ENCODE measurements around the gene ARID1A. TPM values are rescaled to one million over a fixed set of nuclear protein-coding genes. Genes with fewer than 3 reads are reported as not detected.
"Not testable (repeated sequence)": the region's sequence is repeated elsewhere in the genome, so short reads cannot be mapped to it uniquely, and the experiment has no call there.

The ARID1A gene
- total RNA-seq, 2 experiments from 2014 or later: 122 to 123 TPM

GRCh38 chr1:26717017-26717491 lies 21.2 kb downstream of the ARID1A start:
- Mint-ChIP-seq H3K36me3 (ENCODE audit: low read depth) (peaks cover 73% of the 10 kb centered on the region), H3K27me3 (ENCODE audit: low read depth) (no peaks in the 10 kb centered on the region), H3K9me3 (ENCODE audit: insufficient read depth) (no peaks in the 10 kb centered on the region), H3K27ac (no peak overlapping the region), H3K4me1 (ENCODE audit: low read depth) (peaks cover 84% of the 10 kb centered on the region), H3K4me3 (no peak overlapping the region)
- ChIA-PET POLR2A (interaction anchor here (0.8 to 1.6 kb wide), 2 partner anchors 16 to 19 kb away, joined by 3 to 6 read pairs; no protein-coding TSS in a partner anchor), CTCF (interaction anchor here (1.1 to 2.1 kb wide), 2 partner anchors 27 to 115 kb away, joined by 3 to 5 read pairs; no protein-coding TSS in a partner anchor)
- ATAC-seq: no peak
- DNase-seq: no peak

GRCh38 chr1:26719205-26719604 lies 23.4 kb downstream of the ARID1A start:
- Mint-ChIP-seq H3K27ac (no peak overlapping the region), H3K4me3 (no peak overlapping the region), H3K27me3 (ENCODE audit: low read depth) (no peaks in the 10 kb centered on the region), H3K36me3 (ENCODE audit: low read depth) (peaks cover 60% of the 10 kb centered on the region), H3K4me1 (ENCODE audit: low read depth) (peaks cover 85% of the 10 kb centered on the region), H3K9me3 (ENCODE audit: insufficient read depth) (no peaks in the 10 kb centered on the region)
- ChIA-PET POLR2A (no interaction called here), CTCF (interaction anchor here (2.1 kb wide), 1 partner anchor 117 kb away, joined by 5 read pairs; no protein-coding TSS in a partner anchor)
- ATAC-seq (no peak), DNase-seq (no peak)

DNA sequence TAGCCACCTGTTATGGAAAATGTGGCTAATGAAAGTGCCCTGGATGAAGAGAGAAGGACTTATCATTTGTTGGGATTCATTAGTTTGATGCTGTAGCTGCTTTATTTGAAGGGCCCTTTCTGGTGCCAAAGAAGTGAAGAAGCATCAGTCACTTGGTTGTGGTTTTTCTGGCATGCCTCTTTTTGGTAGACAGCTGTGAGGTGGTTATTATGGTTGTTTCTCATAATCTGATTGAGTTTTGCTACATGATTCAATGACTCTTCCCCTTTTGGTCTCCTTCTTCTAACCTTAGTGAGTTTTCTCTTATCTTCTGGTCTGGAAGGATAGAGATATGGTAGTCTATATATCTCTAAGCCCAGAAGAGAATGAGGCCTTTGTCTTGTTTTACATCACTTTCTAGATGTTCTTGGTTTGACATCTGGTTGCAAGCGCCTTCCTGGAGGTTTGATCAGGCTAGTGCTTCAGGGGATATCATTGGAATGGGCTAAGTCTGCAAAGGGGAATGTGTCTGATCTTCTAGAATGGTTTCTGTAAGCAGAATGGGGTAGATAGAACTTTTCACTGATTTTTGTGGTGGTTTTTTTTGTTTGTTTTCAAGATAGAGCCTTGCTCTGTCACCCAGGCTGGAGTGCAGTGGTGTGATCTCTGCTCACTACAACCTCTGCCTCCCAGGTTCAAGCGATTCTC lies 26.0 kb downstream of the ARID1A start:
- no peaks in the 10 kb centered on the region for H3K27me3 Mint-ChIP-seq (ENCODE audit: low read depth)
- H3K9me3 Mint-ChIP-seq (ENCODE audit: insufficient read depth): no peaks in the 10 kb centered on the region
- peaks cover 88% of the 10 kb centered on the region for H3K4me1 Mint-ChIP-seq (ENCODE audit: low read depth)
- POLR2A ChIA-PET: interaction anchor here (1.8 to 2.6 kb wide), 2 partner anchors 20 to 30 kb away, joined by 4 to 8 read pairs; no protein-coding TSS in a partner anchor
- H3K4me3 Mint-ChIP-seq: no peak overlapping the region
- CTCF ChIA-PET: interaction anchor here (1.2 to 3.8 kb wide), 3 partner anchors 14 to 68 kb away, joined by 4 to 33 read pairs (median 8); partner anchors contain the start of gene PIGV
- H3K27ac Mint-ChIP-seq: peak overlapping the region; percentile 3
- H3K36me3 Mint-ChIP-seq (ENCODE audit: low read depth): peaks cover 52% of the 10 kb centered on the region
- DNase-seq (peak; percentile 39), ATAC-seq (peak; percentile 53)

DNA sequence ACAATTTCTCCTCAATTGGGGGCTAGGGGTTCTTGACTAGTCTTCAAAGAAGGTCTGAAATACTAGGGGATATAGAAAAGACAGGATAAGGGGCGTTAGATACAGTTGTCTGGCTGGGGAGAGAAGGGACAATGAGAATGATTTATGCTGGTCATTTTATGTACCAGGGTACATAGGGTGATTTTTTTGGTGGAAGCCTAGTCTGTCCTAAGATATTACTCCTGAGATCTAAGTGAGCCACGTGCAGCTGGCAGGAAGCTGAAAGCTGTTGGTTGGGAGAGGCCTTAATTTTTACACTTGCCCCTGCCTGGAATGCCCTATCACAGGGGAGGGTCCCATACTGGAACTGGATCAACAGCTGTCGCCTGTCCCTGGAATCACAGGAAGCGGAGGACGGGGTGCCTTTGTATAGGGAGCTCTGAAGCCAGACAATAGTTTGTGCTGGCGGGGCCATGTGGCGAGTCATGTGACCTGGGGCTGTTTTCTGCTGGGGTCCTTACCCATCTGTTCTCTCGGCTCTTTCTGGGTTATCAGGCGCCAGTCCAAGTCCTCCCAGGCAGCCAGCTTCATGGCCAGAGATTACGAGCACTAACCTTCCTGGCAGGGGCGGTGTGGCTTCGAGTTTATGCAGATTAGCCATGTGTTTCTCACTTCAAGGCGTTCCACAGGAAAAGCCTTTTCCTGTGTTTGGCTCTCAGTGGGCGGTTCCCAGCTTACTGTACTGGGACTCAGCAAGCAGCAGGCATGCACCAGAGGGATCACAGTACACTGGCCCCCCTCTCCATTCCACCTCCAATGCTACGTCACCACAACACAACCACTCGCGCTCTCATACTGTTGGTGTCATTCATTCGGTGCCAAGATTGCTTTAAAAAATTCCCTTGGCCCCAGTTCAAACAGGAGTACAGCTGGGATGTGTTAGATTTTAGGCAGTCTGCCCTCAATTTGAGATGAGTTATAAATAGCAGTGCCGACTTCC lies 27.5 kb downstream of the ARID1A start:
- H3K36me3 Mint-ChIP-seq (ENCODE audit: low read depth): peaks cover 43% of the 10 kb centered on the region
- peak overlapping the region; percentile 56 for H3K27ac Mint-ChIP-seq
- DNase-seq: peak; percentile 48
- CTCF ChIA-PET: interaction anchor here (0.9 to 3.8 kb wide), 8 partner anchors 9 to 66 kb away, joined by 3 to 33 read pairs (median 7); partner anchors contain the start of gene PIGV
- POLR2A ChIA-PET: interaction anchor here (0.6 to 2.6 kb wide), 7 partner anchors 10 to 65 kb away, joined by 3 to 8 read pairs (median 4); partner anchors contain the start of gene PIGV
- peak overlapping the region; percentile 42 for H3K4me3 Mint-ChIP-seq
- H3K27me3 Mint-ChIP-seq (ENCODE audit: low read depth): no peaks in the 10 kb centered on the region
- H3K4me1 Mint-ChIP-seq (ENCODE audit: low read depth): peaks cover 86% of the 10 kb centered on the region
- H3K9me3 Mint-ChIP-seq (ENCODE audit: insufficient read depth): no peaks in the 10 kb centered on the region
- ATAC-seq: peak; percentile 68

DNA sequence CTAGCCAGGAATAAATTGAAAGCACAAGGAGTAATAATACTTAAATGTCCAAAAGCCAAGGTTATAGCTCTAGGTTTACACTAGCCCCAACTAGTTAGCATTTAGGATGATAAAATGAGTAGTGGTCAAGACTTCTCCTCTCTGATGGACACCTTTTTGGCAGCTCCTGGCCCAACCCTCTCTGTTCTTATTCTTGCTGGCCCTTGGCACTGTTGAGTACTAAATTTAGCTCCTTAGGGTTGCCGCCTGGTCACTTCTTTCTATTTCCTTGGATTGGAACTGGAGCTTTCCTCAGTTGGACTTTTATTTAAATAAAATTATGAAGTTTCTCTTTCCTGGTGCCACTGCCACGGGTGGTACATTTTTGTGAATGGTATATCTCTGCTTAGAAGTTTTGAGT lies 28.3 kb downstream of the ARID1A start:
- Mint-ChIP-seq H3K36me3 (ENCODE audit: low read depth) (peaks cover 37% of the 10 kb centered on the region), H3K4me3 (no peak overlapping the region)

DNA sequence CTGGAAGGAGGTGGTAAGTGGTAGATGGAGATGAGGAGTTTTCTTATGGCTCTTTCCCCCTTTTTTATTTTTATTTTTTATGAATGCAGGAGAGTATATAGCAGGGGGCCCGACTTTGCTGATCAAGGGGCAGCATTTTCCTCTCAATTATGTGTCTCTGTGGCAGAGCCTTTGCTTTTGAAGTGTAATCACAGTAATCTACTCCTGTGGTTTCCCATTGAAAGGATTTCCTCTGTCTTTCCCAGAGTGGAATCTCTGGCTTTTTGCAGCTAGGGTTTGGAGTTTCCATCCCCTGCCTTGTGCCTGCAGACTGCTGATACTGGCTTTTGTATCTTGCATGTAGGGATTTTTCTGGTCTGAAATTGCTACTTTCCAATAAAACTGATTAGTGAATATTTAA lies 29.1 kb downstream of the ARID1A start:
- ATAC-seq: no peak
- no peak overlapping the region for H3K4me3 Mint-ChIP-seq

More for the DNA sequence above, 28.3 kb downstream of the ARID1A start:
- ChIA-PET POLR2A (interaction anchor here (1.0 to 2.6 kb wide), 6 partner anchors 11 to 64 kb away, joined by 3 to 8 read pairs (median 4); partner anchors contain the start of gene PIGV), CTCF (interaction anchor here (0.8 to 3.8 kb wide), 8 partner anchors 9 to 66 kb away, joined by 3 to 33 read pairs (median 7); partner anchors contain the start of gene PIGV)
- H3K27ac Mint-ChIP-seq: no peak overlapping the region
- H3K27me3 Mint-ChIP-seq (ENCODE audit: low read depth): no peaks in the 10 kb centered on the region
- H3K4me1 Mint-ChIP-seq (ENCODE audit: low read depth): peaks cover 82% of the 10 kb centered on the region
- ATAC-seq (no peak), DNase-seq (no peak)
- no peaks in the 10 kb centered on the region for H3K9me3 Mint-ChIP-seq (ENCODE audit: insufficient read depth)

DNA sequence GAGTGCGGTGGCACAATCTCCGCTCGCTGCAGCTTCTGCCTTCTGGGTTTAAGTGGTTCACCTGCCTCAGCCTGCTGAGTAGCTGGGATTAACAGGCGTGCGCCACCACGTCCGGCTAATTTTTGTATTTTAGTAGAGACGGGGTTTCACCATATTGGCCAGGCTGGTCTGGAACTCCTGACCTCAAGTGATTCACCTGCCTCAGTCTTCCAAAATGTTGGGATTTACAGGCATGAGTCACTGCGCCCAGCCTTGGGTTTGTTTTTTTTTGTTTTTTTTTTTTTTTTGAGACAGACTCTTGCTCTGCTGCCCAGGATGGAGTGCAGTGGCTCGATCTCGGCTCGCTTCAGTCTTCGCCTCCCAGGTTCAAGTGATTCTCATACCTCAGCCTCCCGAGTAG lies 30.1 kb downstream of the ARID1A start:
- ATAC-seq: not testable (repeated sequence)

More for the DNA sequence above, 29.1 kb downstream of the ARID1A start:
- Mint-ChIP-seq H3K27ac (no peak overlapping the region), H3K27me3 (ENCODE audit: low read depth) (no peaks in the 10 kb centered on the region), H3K4me1 (ENCODE audit: low read depth) (peaks cover 81% of the 10 kb centered on the region), H3K36me3 (ENCODE audit: low read depth) (peaks cover 40% of the 10 kb centered on the region), H3K9me3 (ENCODE audit: insufficient read depth) (no peaks in the 10 kb centered on the region)
- POLR2A ChIA-PET: interaction anchor here (1.0 to 2.3 kb wide), 3 partner anchors 21 to 64 kb away, joined by 3 to 7 read pairs (median 4); partner anchors contain the start of gene PIGV
- DNase-seq: no peak
- CTCF ChIA-PET: interaction anchor here (0.8 to 2.2 kb wide), 4 partner anchors 8 to 64 kb away, joined by 3 to 11 read pairs (median 3); no protein-coding TSS in a partner anchor

DNA sequence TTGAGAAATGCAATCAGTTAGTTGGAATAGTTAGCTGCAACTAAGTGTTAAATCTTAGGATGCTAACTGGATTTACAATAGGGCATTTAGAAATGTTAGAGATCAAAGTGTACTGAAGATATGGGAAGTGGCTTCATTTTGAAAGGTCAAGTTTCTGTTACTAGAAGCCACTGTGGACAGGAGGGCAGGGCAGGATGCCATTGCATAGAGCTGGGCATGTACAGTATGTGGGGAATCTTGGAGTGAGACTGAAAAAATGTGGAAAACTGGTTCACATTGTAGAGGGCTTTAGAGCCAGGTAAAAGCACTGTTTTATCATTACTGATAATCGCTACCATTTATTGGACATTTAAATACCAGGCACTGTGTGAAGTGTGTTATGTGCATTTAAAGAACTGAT lies 31.0 kb downstream of the ARID1A start:
- ATAC-seq (no peak), DNase-seq (no peak)
- ChIA-PET CTCF (interaction anchor here (1.7 to 4.0 kb wide), 3 partner anchors 13 to 62 kb away, joined by 7 to 20 read pairs (median 18); partner anchors contain the start of gene PIGV), POLR2A (interaction anchor here (3.0 kb wide), 1 partner anchor 29 kb away, joined by 11 read pairs; no protein-coding TSS in a partner anchor)
- Mint-ChIP-seq H3K9me3 (ENCODE audit: insufficient read depth) (no peaks in the 10 kb centered on the region), H3K4me3 (no peak overlapping the region), H3K36me3 (ENCODE audit: low read depth) (peaks cover 41% of the 10 kb centered on the region), H3K27me3 (ENCODE audit: low read depth) (no peaks in the 10 kb centered on the region), H3K27ac (no peak overlapping the region), H3K4me1 (ENCODE audit: low read depth) (peaks cover 74% of the 10 kb centered on the region)

More for the DNA sequence above, 30.1 kb downstream of the ARID1A start:
- H3K4me3 Mint-ChIP-seq; H3K27me3 Mint-ChIP-seq (ENCODE audit: low read depth); H3K27ac Mint-ChIP-seq; DNase-seq; POLR2A ChIA-PET; H3K9me3 Mint-ChIP-seq (ENCODE audit: insufficient read depth): not testable (repeated sequence)
- CTCF ChIA-PET: interaction anchor here (0.7 to 4.0 kb wide), 3 partner anchors 18 to 64 kb away, joined by 3 to 18 read pairs (median 3); no protein-coding TSS in a partner anchor
- peaks cover 41% of the 10 kb centered on the region for H3K36me3 Mint-ChIP-seq (ENCODE audit: low read depth)
- H3K4me1 Mint-ChIP-seq (ENCODE audit: low read depth): peaks cover 76% of the 10 kb centered on the region

- H3K27ac Mint-ChIP-seq: no peak overlapping the region
- ChIA-PET POLR2A (interaction anchor here (1.1 to 3.0 kb wide), 2 partner anchors 30 to 35 kb away, joined by 5 to 11 read pairs; no protein-coding TSS in a partner anchor), CTCF (interaction anchor here (0.7 to 4.0 kb wide), 7 partner anchors 12 to 189 kb away, joined by 3 to 20 read pairs (median 4); partner anchors contain the start of gene PIGV)
- no peak overlapping the region for H3K4me3 Mint-ChIP-seq
- ATAC-seq: no peak
- no peaks in the 10 kb centered on the region for H3K9me3 Mint-ChIP-seq (ENCODE audit: insufficient read depth)
- peaks cover 45% of the 10 kb centered on the region for H3K36me3 Mint-ChIP-seq (ENCODE audit: low read depth)
- H3K27me3 Mint-ChIP-seq (ENCODE audit: low read depth): no peaks in the 10 kb centered on the region
- DNase-seq: no peak
- peaks cover 73% of the 10 kb centered on the region for H3K4me1 Mint-ChIP-seq (ENCODE audit: low read depth)
Measured at GRCh38 chr1:26727476-26727875, 31.7 kb downstream of the ARID1A start.

DNA sequence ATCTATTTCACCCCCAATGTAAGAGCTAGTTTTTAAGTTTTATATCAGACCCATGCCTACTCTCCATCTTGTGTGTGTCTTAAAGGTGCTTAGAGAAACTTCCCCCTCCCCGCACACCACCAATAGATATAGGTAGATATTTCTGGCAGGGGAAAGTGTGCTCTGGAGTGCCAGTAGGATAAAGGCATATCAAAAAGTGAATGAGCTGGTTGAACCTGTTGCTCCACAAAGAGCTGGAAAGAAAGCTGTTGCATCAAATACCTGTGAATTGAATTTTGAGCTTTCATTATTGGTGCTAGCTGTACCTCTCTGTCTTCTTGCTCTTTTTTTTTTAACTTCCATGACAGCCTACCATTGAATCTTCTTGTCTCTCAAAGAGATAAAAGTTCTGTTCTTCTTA lies 32.8 kb downstream of the ARID1A start:
- peaks cover 72% of the 10 kb centered on the region for H3K4me1 Mint-ChIP-seq (ENCODE audit: low read depth)
- DNase-seq (no peak), ATAC-seq (no peak)
- H3K27me3 Mint-ChIP-seq (ENCODE audit: low read depth): no peaks in the 10 kb centered on the region
- POLR2A ChIA-PET: interaction anchor here (0.7 to 3.0 kb wide), 4 partner anchors 13 to 58 kb away, joined by 3 to 11 read pairs (median 4); no protein-coding TSS in a partner anchor
- H3K36me3 Mint-ChIP-seq (ENCODE audit: low read depth): peaks cover 51% of the 10 kb centered on the region
- no peak overlapping the region for H3K4me3 Mint-ChIP-seq
- CTCF ChIA-PET: interaction anchor here (1.0 to 4.0 kb wide), 8 partner anchors 14 to 127 kb away, joined by 3 to 20 read pairs (median 6); partner anchors contain the start of gene PIGV
- H3K9me3 Mint-ChIP-seq (ENCODE audit: insufficient read depth): no peaks in the 10 kb centered on the region
- peak overlapping the region; percentile 35 for H3K27ac Mint-ChIP-seq

Data from activated CD8-positive, alpha-beta T cell treated with anti-CD3 and anti-CD28 coated beads, Interleukin-2, amount 10 ng/mL, durations not matched to agents 7 days and 5 days (primary cell).